ENCODE results near the gene ZFAND6.
"Not testable (repeated sequence)": the region's sequence is repeated elsewhere in the genome, so short reads cannot be mapped to it uniquely, and the experiment has no call there.

Gene ZFAND6

DNA sequence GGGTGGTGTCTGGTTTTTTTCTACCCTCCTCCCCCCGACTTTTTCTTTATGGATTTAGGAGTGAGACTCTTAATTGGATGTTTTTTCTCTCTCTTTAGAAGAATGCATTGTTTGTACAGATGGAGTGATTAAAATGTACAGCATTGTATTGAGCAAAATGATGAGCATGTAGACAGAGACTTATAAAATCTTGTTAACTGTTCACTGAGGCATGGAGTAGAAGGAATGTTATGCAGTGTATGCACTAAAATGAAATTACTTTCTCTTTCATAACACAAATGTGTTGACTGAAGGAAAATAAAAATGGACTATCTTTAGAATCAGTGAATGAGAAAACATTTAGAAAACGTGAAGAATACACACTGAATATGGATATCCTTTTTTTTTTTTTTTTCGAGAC lies 39.8 kb downstream of the ZFAND6 start:
- DNase-seq (ENCODE audit: low spot score) = no peak

DNA sequence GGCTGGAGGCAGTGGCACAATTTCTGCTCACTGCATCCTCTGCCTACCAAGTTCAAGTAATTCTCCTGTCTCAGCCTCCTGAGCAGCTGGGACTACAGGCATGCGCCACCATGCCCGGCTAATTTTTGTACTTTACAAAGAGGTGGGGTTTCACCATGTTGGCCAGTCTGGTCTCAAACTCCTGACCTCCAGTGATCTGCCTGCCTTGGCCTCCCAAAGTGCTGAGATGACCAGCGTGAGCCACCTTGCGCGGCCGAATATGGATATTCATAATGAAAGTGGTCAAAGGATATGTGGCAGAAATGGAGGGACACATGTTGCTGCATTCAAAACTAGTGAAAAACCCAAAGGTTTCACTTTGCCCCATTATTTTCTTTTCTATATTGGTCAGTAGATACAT lies 40.2 kb downstream of the ZFAND6 start:
- not testable (repeated sequence) for DNase-seq (ENCODE audit: low spot score)

DNA sequence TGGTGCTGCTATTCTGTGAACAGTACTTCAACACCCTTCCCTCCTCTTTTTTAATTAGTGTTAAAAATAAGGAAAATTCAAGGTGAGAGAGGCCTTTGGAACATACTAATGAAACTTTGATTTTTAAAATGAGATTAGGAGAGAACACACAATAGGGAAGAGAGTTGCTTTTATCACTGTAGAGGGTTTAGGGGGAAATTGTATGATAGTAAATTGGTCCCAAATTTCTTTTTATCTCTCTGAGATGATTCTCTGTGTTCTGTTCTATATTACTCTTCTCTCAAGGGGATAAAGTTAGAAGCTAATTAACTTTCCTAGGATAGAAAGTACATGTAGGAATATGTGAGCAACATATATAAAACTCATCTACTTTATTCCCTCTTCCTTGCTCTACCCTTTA lies 40.8 kb downstream of the ZFAND6 start:
- no peak for DNase-seq (ENCODE audit: low spot score)

DNA sequence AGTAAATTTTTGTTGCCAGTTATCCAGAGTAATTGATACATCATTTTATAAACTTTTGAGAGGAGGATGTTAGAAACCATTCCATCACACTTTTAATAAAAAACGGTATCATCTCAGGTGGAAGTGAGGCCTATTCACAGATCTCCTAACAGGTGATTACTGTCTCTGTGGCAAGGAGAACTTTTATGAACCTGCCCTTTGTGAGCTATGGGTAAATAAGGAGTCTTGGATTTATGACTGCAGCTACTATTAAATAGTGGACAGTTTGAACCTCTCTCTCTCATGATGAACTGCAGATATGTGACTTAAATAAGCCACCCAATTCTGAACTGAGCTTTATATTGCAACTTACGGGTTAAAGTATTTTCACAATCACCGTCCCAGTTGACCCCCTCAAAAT lies 45.7 kb downstream of the ZFAND6 start:
- no peak for DNase-seq (ENCODE audit: low spot score)

DNA sequence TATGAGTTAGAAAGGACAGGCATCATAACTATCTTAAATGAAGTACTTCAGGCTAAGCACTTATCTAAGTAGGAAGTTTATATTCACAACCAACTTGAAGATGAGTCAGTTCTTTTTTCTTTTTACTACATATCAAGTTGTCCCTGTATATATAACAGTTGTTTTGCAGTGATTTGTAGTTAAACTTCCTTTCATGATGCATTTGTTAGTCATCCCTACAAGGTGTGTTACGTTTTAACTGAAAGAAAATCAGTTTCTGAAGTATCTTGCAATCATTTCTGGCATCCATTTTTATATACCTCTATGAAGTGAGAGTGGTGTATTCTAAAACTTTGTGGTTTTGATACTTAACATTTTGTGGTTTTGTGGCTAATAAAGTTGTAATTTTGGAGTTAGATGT lies 46.1 kb downstream of the ZFAND6 start:
- DNase-seq (ENCODE audit: low spot score) = no peak

DNA sequence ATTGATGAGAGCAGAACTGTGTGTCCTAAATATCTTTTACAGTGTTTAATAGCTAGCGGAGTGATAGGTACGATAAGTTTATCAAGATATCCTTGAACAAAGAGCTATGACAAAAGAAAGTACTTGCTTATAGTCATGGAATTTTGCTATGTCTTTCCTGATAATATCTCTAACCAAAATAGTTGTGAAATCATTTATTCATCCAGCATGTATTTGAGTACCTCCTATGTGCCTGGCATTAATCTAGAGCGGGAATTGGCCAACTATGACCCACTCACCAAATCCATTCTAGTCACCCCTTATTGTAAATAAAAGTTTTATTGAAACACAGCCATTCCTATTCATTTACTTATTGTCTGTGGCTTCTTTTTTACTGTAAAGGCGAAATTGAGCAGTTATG lies 46.6 kb downstream of the ZFAND6 start:
- DNase-seq (ENCODE audit: low spot score) = no peak

DNA sequence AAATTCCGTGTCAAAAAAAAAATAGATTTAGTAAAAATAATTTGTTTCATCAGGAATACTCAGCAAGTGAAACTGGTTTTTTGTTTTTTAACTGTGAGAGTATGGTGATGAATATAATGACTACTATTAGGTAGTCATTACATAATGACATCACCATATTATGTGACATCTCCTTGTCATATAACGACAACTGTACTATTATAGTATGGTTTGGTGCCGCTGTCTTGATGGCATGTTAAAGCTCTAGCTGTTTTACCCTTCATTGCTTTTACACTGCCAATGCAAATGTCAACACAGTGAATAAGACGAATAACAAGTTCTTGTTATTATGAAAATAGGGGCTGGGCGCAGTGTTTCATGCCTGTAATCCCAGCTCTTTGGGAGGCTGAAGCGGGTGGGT lies 47.7 kb downstream of the ZFAND6 start:
- DNase-seq (ENCODE audit: low spot score) = no peak

DNA sequence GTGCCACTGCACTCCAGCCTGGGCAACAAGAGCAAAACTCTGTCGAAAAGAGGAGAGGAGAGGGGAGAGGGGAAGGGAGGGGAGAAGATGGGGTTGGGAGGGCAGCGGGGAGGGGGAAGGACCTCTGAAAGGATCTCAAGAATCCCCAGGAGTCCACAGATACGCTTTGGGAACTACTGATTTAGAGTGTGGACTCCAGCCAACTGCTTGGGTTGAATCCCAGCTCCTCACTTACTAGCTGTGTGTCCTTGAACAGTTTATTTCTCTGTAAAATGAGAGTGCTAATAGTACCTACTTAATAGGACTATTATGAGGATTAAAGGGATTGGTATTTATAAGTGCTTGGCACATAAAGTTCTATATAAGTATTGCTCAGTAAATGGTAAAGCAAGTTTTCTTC lies 48.3 kb downstream of the ZFAND6 start:
- no peak for DNase-seq (ENCODE audit: low spot score)

DNA sequence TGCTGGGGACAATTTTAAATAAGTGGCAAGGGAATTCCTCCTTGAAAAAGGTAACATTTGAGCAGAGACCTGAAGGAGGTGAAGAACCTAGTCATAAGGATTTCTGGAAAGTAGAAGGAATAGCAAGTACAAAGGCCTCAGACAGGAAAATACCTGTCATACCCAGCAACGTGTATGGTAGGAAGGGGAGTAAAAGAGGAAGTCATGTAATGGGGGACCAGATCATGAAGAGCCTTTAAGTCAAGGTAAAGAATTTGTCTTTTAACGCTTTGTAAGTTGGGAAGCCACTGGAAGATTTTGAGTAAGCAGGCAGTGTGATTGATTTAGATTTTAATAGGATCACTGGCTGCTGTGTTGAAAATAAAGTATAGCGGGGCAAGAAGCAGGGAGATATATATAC lies 49.9 kb downstream of the ZFAND6 start:
- DNase-seq (ENCODE audit: low spot score) = no peak

DNA sequence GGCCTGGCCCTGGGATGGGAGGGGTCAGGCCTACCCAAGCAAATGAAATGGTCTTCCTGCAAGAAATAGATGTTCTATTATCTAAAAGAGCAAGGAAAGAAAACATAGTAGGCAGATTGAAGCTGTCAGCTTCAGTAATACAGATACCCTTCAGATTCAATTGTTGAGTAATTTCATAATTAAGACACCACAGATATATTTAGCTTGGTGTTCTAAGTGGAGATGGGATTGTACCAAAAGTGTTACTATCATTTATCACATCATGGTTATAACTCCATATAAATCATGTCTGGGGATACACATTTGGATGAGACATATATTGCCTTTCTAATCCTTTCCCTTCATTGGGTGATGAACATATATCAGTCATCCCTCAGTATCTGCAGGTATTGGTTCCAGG lies 51.4 kb downstream of the ZFAND6 start:
- DNase-seq (ENCODE audit: low spot score) = no peak

DNA sequence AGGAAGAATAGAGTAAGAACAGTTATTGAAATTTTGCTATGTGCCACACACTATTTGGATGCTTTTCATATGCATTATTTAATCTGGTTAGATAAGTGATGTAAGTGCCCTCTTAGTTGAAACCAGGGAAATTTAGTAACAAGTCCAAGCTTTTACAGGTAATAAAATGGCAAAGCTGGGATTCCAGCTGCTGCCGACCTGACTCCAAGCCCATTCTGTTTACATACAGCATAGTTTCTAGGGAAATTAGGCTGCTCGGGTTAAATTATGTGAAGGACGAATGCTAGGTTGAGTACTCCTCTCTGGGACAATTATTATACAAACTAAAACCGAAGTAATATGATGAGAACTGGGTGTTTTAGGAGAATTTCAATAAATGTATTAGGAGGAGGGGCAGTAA lies 54.6 kb downstream of the ZFAND6 start:
- no peak for DNase-seq (ENCODE audit: low spot score)

DNA sequence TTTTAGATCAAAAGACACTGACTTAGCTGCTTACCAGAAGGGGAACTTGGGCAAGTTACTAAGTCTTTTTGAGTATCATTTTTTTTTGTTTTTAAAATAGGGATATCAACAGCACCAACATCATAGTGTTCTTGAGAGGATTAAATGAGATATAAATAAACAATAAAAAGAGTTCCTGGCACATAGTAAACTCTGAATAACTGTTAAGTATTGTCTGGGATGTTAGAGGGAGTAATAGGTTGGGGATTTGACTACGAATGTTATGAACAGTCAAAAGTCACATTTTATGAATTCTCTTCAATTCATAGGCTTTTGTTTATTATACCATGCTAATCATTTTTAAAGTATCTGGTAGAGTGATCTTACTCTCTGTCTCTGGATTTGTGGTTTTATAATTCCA lies 55.5 kb downstream of the ZFAND6 start:
- no peak for DNase-seq (ENCODE audit: low spot score)

DNA sequence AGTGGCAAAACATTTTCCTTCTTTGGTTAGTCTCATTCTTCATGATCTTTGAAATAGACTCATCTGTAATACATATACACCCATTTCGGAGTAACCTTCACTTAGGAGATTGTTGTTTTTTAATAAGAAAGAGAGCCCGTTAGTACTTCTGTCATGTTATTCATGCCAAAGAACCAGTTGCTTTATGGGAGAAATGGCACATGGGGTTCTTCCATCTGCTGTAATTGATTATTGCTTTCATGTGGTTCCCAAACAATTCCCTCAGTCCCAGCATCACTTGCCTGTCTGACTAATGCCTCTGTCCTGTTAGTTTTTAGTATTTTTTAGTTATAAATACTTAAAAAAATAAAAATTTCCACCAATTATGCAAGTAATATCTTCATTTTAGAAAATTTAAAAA lies 59.5 kb downstream of the ZFAND6 start:
- no peak for DNase-seq (ENCODE audit: low spot score)

DNA sequence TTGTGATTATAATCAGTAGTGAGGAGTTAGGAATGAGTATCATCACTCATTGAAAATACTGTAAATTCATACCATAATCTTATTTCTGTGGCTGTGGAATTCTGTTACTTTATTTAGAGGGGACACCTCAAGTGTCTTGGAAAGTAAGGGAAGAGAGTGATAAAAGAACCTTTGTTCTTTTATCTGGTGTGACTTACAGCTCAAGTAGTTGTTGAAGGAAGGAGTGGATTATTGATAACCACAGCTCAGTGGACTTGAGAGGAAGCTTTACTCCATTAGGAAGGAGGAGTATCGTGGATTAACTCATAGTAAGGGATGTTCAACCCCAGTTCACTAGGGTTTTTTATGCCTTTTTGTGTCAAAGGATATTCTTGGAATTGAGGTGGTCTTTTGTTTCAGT lies 61.2 kb downstream of the ZFAND6 start:
- DNase-seq (ENCODE audit: low spot score) = no peak

DNA sequence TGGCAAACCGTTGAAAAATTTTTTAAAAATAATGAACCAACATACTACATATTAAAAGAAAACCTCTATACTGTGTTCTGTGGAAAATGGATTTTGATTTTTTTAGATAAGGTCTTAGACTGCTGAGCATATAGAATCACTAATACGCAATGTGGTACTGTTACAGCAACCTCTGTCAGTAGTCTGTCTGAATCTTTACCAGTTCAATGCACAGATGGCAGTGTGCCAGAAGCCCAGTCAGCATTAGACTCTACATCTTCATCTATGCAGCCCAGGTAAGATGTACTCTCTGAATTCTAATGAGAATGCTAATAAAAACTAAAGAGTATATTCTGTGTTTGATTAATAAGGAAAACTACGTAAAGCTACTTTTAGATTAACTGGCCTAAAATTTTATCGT lies 62.1 kb downstream of the ZFAND6 start:
- DNase-seq (ENCODE audit: low spot score) = no peak

DNA sequence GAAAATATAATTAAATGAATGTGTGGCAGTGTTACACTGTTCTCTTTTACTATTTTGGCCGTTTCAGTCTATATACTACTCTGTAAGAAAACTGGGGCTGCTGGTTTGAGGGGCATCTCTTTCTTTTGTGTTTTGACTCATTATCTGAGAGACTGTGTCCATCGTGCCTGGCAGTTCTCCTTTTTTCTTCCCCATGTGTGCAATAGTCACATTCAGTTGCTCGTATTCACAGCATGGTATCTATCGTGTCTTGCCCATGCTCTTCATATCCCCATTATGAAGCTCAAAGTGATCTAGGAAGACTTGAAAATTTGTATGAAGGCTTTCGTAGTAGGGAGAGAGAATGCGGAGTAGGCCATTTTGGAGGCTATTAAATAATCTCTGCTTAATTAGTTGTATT lies 63.6 kb downstream of the ZFAND6 start:
- DNase-seq (ENCODE audit: low spot score) = no peak

DNA sequence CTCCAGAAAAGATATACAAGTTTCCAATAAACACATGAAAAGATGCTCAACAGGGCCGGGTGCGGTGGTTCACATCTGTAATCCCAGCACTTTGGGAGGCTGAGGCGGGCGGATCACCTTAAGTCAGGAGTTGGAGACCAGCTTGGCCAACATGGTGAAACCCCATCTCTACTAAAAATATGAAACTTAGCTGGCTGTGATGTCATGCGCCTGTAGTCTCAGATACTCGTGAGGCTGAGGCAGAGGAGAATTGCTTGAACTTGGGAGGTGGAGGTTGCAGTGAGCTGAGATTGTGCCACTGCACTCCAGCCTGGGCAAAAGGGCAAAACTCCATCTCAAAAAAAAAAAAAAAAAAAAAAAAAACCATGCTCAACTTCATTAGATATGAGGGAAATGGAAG lies 67.8 kb downstream of the ZFAND6 start:
- DNase-seq (ENCODE audit: low spot score) = not testable (repeated sequence)

DNA sequence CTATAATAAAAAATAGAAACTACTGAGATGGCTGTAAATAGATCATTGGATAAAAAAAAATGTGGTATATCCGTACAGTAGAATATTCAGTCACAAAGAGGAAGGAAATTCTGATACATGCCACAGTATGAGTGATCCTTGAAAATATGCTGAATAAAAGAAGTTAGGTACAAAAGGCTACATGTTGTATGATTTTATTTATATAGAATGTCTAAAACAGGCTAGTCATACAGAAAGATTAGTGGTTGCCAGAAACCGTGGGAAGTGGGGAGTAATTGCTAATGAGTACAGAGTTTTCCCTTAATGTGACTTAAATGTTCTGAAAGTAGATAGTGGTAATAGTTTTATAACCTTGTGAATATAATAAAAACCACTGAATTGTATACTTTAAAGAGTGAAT lies 68.4 kb downstream of the ZFAND6 start:
- DNase-seq (ENCODE audit: low spot score) = no peak

DNA sequence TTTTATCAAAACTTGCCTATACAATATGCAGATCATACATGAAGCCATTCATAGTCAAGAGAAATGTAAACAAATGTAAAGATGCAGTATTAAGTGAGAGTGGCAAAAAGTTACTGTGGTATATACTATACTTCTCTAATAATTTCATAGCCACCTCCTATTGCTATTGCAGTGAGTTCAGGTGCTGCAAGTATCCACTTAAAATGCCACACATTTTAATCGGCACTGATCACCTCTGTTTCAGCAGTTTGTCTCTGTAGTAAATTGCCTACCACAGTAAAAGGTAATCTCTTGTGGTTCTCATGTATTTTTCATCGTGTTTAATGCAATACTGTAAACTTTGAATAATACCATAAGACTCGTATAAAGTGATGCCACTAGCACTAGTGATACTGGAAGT lies 72.9 kb downstream of the ZFAND6 start:
- no peak for DNase-seq (ENCODE audit: low spot score)

DNA sequence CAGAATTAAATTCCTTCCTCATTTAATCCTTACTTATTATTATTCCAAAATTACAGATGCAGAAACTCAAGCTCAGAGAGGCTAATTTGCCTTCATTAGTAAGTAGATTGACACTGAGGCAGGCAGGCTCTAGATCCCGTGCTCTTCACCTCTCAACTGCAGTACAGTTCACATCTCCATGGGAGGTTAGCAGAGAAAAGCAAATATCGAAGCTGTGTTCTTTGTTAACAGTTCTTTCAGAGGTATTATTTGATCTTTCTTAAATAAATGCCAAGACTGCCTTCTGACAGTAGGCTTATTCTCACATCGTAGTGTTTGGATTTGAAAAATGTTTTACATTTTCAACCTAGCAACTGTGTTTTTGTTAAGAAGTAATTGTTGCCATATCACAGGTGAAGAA lies 77.4 kb downstream of the ZFAND6 start:
- DNase-seq (ENCODE audit: low spot score) = no peak

DNA sequence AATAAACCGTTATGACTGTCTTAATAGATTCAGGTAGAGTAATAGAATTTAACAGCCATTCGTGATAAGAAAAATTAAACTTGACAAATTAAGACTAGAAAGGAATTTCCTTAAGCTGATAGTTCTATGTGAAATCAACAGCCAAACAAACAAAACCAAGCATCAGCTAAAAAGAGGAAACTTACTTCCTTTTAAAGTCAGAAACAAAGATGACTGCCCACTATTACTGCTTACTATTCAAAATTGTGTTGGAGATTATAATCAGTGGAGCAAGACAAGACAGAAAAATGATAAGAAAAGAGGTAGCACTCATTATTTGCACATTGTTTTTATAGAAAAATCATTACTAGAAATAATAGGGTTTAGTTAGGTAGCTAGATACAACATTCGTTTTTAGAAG lies 79.5 kb downstream of the ZFAND6 start:
- DNase-seq (ENCODE audit: low spot score) = no peak

DNA sequence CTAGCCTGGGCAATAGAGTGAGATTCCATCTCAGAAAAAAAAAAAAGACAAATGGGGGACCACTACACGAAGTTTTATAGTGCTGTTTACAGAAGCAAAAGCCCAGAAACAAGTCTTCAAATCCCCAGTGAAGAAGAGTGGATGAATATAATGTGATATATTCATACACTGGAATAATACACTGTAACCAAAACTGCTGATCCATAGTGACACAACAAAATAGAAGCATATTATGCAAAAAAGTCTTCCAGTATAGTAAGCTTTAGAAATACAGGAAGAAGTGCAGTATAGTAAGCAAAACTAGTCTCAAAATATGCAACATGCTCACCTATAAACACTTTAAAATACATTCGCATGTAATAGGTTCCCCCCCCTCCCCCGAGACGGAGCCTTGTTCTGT lies 81.4 kb downstream of the ZFAND6 start:
- DNase-seq (ENCODE audit: low spot score) = no peak

DNA sequence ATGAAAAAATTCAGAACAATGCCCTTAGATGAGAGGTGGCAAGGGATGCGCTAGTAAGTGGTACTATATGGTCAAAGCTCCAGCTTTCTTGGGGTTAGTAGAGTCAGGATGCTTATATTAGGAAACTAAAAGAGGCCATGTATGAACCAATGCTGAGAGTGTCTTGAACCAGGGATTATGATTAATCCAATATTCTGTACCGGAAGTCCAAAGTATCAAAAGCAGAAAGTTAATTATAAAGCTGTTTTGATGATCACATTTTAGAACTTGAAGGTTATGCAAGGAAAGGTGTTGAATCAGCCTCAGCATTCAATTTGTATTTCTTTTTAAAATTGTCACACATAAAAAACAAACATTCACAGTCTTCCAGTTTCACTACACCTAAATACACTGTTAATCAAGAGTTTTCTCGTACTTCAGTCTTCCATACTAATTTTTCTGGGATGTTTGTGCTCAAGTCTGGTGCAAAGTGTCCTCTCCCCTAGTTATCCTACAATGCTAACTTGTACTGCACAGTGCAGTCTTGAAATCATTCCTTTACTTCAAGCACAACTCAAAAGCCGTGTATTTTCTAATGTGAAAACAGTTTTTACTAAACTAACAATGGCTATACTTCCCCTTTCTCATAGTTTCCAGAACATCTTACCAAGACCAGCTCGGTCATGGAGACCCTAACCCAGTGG lies 82.6 kb downstream of the ZFAND6 start:
- no peak for DNase-seq (ENCODE audit: low spot score)

DNA sequence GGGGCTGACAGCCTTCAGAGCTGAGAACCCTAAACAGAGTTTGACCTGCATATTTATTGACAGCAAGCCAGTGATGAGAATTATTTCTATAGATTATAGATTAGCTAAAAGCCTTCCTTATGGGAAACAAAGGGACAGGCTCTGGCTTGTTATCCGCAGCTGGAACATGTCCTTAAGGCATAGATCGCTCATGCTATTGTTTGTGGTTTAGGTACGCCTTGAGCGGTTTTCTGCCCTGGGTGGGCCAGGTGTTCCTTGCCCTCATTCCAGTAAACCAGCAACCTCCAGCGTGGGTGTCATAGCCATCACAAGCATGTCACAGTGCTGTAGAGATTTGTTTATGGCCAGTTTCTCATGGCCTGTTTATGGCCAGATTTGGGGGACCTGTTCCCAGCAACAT lies 83.2 kb downstream of the ZFAND6 start:
- DNase-seq (ENCODE audit: low spot score) = no peak

DNA sequence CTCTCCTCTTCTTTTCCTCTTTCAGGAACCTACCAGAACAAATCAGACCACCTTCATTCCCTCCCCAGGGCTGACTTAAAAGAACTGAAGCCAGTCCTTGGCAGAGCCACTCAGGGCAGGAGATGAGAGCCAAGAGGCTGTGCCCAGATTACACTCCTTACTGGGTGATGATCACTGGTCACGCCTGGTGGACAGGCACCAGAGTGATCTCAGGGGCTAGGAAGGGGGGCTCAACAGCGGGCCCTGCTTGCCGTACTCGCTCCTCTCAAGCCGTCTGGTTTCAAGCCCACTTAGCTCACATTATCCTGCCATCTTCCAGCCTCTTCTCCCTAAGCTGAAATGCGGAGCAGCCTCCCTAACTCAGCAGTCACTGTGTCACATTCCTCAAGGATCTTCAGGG lies 91.7 kb downstream of the ZFAND6 start:
- no peak for DNase-seq (ENCODE audit: low spot score)

Data from CD4-positive, alpha-beta T cell treated with Interleukin-15 for 4 hours (primary cell).